Ascending aorta (tissue), 2 donors: ENCODE data around the gene R3HDM1. TPM values are rescaled to one million over a fixed set of nuclear protein-coding genes. Genes with fewer than 3 reads are reported as not detected.
"Not testable (repeated sequence)": the region's sequence is repeated elsewhere in the genome, so short reads cannot be mapped to it uniquely, and the experiment has no call there.

ENCODE experiments used
- DNase-seq, 2 donors: peaks; one replicate each; pipeline ENCODE4 v3.0.0-alpha.2; 2019; ENCODE audit warnings: low spot score in 2 of 2
- H3K27ac ChIP-seq, 2 donors: fragments of 200-600 bp; sonication (generic); one replicate each; pipeline ENCODE4 v1.5.1; 2016 to 2017; ENCODE audit warnings: mild to moderate bottlenecking in 1 of 2
- H3K27me3 ChIP-seq: fragments of 200-600 bp; sonication (generic); one replicate; pipeline ENCODE4 v1.5.1; 2017
- H3K36me3 ChIP-seq, 2 donors: fragments of 200-600 bp; sonication (generic); one replicate each; pipeline ENCODE4 v1.5.1; 2016
- H3K4me1 ChIP-seq, 2 donors: fragments of 200-600 bp; sonication (generic); one replicate each; pipeline ENCODE4 v1.5.1; 2016 to 2017; ENCODE audit warnings: mild to moderate bottlenecking in 1 of 2
- H3K4me3 ChIP-seq, 2 donors: fragments of 200-600 bp; sonication (generic); one replicate each; pipeline ENCODE4 v1.5.1; 2016 to 2017; ENCODE audit warnings: mild to moderate bottlenecking in 1 of 2
- H3K9me3 ChIP-seq, 2 donors: fragments of 200-600 bp; sonication (generic); one replicate each; pipeline ENCODE4 v1.5.1; 2016
- intact Hi-C: fragments of 100-400 bp; cut with DNase I; formaldehyde crosslinking; loops from one replicate; pipeline ENCODE4 v1.15.1; 2023
- total RNA-seq: library from RNA; depleted of rRNA; stranded (reverse); fragments of >200 nt; gene quantifications from one replicate; pipeline ENCODE4 v1.1.0, GENCODE V29; 2016
- TF ChIP-seq, protein P1 (sequence below), 3 experiments: fragments of 200-600 bp in 2 of 3; fragments of 450-650 bp in 1 of 3; sonication (generic) in 2 of 3; IDR thresholded peaks; one replicate each; pipeline ENCODE4 v1.5.1; 2016 to 2019; ENCODE audit warnings: antibody characterized with exemption in 3 of 3, mild to moderate bottlenecking in 1 of 3, moderate library complexity in 1 of 3

The R3HDM1 gene
- total RNA-seq, 1 donor from 2014 or later, result 5.0 TPM

DNA sequence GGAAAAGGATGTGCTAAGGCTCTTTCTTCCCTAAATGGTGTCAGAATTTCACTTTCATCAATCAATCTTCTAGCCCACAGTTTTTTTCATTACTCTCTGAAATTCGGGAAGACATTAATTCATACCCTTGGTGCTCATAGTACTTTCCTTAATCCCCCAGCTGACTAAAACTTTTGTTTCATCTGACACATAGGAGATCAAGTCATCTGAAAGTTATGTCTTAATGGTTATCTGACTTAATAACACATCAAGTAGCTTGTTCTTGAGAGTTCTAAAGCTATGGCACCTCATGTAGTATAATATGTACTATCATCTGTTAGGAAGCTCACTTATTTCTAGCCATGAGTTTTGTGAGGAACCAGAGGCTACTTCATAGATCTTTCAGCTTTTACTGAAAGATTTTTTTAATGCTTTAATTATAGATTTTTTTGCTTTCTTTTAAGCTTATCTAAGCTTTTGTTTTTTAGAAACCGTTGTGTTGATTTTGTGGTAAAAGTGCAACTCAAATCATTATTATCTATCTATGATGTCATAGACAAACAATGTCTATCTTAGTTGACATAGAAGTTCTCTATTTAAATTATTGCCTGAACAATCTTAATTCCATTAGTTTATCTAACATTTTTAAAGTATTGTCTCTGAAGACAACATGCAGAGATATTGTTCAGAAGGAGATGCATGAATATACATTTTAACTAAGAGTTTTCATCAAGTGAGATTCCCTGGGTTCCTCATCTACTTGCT lies 116.7 kb downstream of the R3HDM1 start:
- Histone ChIP-seq H3K27me3 (no peaks in the 10 kb centered on the region), H3K36me3 (peaks cover 15 to 30% of the 10 kb centered on the region in 2 donors), H3K27ac (no peak overlapping the region), H3K4me3 (no peak overlapping the region), H3K9me3 (no peaks in the 10 kb centered on the region), H3K4me1 (no peaks in the 10 kb centered on the region)
- intact Hi-C loops, result no loop called here
- TF ChIP-seq, protein P1, sequence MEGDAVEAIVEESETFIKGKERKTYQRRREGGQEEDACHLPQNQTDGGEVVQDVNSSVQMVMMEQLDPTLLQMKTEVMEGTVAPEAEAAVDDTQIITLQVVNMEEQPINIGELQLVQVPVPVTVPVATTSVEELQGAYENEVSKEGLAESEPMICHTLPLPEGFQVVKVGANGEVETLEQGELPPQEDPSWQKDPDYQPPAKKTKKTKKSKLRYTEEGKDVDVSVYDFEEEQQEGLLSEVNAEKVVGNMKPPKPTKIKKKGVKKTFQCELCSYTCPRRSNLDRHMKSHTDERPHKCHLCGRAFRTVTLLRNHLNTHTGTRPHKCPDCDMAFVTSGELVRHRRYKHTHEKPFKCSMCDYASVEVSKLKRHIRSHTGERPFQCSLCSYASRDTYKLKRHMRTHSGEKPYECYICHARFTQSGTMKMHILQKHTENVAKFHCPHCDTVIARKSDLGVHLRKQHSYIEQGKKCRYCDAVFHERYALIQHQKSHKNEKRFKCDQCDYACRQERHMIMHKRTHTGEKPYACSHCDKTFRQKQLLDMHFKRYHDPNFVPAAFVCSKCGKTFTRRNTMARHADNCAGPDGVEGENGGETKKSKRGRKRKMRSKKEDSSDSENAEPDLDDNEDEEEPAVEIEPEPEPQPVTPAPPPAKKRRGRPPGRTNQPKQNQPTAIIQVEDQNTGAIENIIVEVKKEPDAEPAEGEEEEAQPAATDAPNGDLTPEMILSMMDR (IDR thresholded peaks at IDR 0.05), result no peak
- DNase-seq, result no peak

DNA sequence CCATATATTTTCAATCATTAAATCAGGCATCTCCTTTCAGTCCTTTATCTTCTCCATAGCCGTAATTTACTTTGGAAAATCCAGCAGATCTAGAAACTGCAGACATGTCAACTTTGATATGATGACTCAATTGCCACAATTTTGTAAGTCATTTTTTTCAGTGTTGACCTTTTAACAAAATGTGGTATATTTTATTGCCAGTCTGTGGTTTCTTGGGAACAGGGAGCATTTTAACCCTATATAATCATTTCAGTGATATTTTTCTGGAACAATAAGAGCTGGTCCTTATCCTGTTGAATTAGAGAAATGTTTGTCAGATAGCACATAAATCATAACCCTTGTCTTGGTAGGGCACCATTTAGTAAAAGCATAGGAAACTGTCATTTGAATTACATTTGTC lies 119.4 kb downstream of the R3HDM1 start:
- H3K27me3 ChIP-seq, result no peaks in the 10 kb centered on the region
- intact Hi-C loops, result no loop called here
- DNase-seq, result no peak
- H3K4me1 ChIP-seq, result no peaks in the 10 kb centered on the region
- TF ChIP-seq, protein P1 (IDR thresholded peaks at IDR 0.05), result no peak
- H3K36me3 ChIP-seq, result peaks cover 10 to 32% of the 10 kb centered on the region in 2 donors
- no peak overlapping the region for H3K27ac ChIP-seq
- no peak overlapping the region for H3K4me3 ChIP-seq
- no peaks in the 10 kb centered on the region for H3K9me3 ChIP-seq

DNA sequence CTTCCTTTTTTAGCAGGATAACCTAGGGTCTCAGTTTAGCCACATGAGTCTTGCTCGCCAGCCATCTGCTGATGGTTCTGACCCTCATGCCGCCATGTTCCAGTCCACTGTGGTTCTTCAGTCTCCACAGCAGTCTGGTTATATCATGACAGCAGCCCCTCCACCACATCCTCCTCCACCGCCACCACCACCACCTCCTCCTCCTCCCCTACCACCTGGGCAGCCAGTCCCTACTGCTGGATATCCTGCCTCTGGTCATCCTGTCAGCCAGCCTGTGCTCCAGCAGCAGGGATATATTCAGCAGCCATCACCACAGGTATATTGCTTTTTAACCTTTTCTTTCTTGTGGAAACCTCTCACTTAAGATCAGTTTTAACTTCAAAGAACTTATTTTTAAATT lies 120.4 kb downstream of the R3HDM1 start:
- no peaks in the 10 kb centered on the region for H3K9me3 ChIP-seq
- no peak overlapping the region for H3K4me3 ChIP-seq
- no peak overlapping the region for H3K27ac ChIP-seq
- TF ChIP-seq, protein P1 (IDR thresholded peaks at IDR 0.05), result no peak
- intact Hi-C loops, result no loop called here
- peaks cover 10 to 23% of the 10 kb centered on the region in 2 donors for H3K36me3 ChIP-seq
- no peaks in the 10 kb centered on the region for H3K4me1 ChIP-seq
- DNase-seq, result no peak
- no peaks in the 10 kb centered on the region for H3K27me3 ChIP-seq

DNA sequence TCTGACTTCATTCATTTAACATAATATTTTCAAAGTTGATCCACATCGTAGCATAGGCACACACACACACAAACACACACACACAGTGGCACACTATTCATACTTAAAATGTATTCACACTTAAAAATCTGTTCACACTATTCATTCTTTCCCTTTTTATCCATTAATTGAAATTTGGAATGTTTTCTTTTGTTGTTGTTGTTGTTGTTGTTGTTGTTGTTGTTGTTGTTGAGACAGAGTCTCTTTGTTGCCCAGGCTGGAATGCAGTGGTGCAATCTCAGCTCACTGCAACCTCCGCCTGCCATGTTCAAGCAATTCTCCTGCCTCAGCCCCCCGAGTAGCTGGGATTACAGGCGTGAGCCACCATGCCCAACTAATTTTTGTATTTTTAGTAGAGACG lies 123.0 kb downstream of the R3HDM1 start:
- intact Hi-C loops, H3K27ac ChIP-seq, H3K4me3 ChIP-seq, H3K27me3 ChIP-seq, H3K4me1 ChIP-seq, DNase-seq, H3K9me3 ChIP-seq: not testable (repeated sequence)
- H3K36me3 ChIP-seq, result peaks cover 10 to 33% of the 10 kb centered on the region in 2 donors

DNA sequence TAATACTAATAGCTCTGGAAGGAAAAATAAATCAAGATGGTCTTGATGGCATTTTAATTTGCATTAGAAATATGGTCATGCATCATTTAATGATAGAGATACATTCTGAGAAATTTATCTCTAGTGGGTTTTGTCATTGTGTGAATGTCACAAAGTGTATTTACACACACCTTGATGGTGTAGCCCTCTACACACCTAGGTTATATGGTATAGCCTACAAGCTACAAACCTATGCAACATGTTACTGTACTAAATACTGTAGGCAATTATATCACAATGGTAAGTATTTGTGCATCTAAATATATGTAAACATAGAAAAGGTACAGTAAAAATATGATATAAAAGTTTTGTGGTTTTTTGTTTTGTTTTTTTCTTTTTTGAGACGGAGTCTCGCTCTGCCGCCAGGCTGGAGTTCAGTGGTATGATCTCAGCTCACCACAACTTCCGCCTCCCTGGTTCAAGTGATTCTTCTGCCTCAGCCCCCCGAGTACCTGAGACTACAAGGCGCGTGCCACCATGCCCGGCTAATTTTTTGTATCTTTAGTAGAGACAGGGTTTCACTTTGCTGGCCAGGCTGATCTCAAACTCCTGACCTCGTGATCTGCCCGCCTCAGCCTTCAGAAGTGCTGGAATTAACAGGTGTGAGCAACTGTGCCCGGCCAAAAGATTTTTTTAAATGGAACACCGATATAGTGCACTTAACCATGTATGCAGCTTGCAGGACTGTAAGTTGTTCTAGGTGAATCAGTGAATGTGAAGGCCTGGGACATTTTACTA lies 126.7 kb downstream of the R3HDM1 start:
- TF ChIP-seq, protein P1 (IDR thresholded peaks at IDR 0.05), result no peak
- Histone ChIP-seq H3K27me3 (no peaks in the 10 kb centered on the region), H3K36me3 (peaks cover 6 to 23% of the 10 kb centered on the region in 2 donors), H3K4me1 (no peaks in the 10 kb centered on the region), H3K27ac (no peak overlapping the region), H3K9me3 (no peaks in the 10 kb centered on the region), H3K4me3 (no peak overlapping the region)
- intact Hi-C loops, result no loop called here
- no peak for DNase-seq

DNA sequence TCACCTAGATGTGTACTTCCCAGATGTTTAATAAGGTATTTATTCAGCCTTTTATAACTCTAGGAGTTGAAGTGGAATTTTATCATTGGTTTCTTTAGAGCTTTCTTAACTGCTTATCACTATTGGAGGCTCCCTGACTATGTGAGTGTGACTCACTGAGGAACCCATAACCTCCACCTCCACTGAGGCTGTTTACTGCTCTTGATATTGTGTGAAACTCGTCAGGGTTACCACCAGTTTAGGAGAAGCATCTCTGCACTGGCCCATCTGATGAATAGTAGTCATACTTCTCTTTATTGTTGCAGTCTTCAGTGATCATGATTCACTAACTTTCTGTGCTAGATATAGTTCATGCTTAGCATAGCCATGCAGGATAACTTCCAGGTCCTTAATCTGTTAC lies 130.8 kb downstream of the R3HDM1 start:
- H3K9me3 ChIP-seq, result no peaks in the 10 kb centered on the region
- peaks cover 6 to 24% of the 10 kb centered on the region in 2 donors for H3K36me3 ChIP-seq
- H3K27ac ChIP-seq, result no peak overlapping the region
- DNase-seq, result no peak
- no peak overlapping the region for H3K4me3 ChIP-seq
- intact Hi-C loops, result no loop called here
- TF ChIP-seq, protein P1 (IDR thresholded peaks at IDR 0.05), result no peak
- no peaks in the 10 kb centered on the region for H3K4me1 ChIP-seq
- no peaks in the 10 kb centered on the region for H3K27me3 ChIP-seq
